PC-9 (cell line): ENCODE data around the gene B3GAT1.

Experiments
- EZH2 ChIP-seq: fragments of 200-600 bp; sonication (generic); IDR thresholded peaks from 2 replicates; pipeline ENCODE4 v1.8.0; 2017; ENCODE audit warnings: antibody characterized with exemption, low read depth
- TF ChIP-seq, protein P1 (sequence below): fragments of 200-600 bp; sonication (generic); conservative IDR thresholded peaks from 2 replicates; pipeline ENCODE4 v1.6.1; 2017; ENCODE audit warnings: mixed run types, antibody characterized with exemption, mild to moderate bottlenecking, moderate library complexity

DNA sequence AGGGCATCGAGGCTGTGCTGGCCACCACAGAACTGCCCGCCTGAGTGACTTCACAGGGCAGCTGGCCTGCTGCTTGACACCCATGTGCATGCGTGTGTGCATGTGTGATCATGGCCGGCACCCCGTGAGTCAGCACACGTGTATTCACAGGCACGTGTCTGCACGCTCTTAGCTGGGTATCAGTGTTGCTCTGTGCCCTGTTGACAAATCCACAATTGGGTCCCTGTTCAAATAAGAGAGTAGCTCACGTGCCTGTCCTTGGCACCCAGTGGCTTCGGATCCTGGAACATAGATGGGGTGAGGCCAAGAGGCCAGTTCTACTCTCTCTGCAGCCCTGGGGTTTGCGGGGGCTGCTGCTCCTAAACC, 14.0 kb downstream of the B3GAT1 start:
- TF ChIP-seq, protein P1, sequence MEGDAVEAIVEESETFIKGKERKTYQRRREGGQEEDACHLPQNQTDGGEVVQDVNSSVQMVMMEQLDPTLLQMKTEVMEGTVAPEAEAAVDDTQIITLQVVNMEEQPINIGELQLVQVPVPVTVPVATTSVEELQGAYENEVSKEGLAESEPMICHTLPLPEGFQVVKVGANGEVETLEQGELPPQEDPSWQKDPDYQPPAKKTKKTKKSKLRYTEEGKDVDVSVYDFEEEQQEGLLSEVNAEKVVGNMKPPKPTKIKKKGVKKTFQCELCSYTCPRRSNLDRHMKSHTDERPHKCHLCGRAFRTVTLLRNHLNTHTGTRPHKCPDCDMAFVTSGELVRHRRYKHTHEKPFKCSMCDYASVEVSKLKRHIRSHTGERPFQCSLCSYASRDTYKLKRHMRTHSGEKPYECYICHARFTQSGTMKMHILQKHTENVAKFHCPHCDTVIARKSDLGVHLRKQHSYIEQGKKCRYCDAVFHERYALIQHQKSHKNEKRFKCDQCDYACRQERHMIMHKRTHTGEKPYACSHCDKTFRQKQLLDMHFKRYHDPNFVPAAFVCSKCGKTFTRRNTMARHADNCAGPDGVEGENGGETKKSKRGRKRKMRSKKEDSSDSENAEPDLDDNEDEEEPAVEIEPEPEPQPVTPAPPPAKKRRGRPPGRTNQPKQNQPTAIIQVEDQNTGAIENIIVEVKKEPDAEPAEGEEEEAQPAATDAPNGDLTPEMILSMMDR: no peak
- no peak for TF ChIP-seq EZH2
